ENCODE measurements around the gene KDM4B.

- TF ChIP-seq CTCF (IDR thresholded peaks at IDR 0.05) = no peak
- no peak for TF ChIP-seq POLR2A (IDR thresholded peaks at IDR 0.05)
Observed at GRCh38 chr19:5132698-5133651, 164.1 kb downstream of the KDM4B start.

All from Peyer's patch (tissue), 4 donors.